Caco-2 (cell line): ENCODE measurements around the gene EPG5. TPM values are rescaled to one million over a fixed set of nuclear protein-coding genes. Genes with fewer than 3 reads are reported as not detected.

Experiments
- BruUV-seq: library from RNA; stranded (reverse); fragments of 400-500 nt; replicated peaks from 2 replicates; lab custom pipeline; 2021; lab: Mats Ljungman, UMichigan
- CTCF ChIA-PET: fragments of 300-600 bp; sonication (Branson Sonifier 250); formaldehyde crosslinking; loops from one replicate; lab custom pipeline; 2022; ENCODE audit warnings: antibody characterized with exemption; lab: Charles Lee
- POLR2A ChIA-PET: fragments of 300-600 bp; sonication (Branson Sonifier 250); formaldehyde crosslinking; loops from one replicate; lab custom pipeline; 2022; ENCODE audit warnings: antibody characterized with exemption; lab: Charles Lee
- DNase-seq, 2 experiments: peaks; one replicate each; pipeline versions ENCODE4 v3.0.0 to v3.0.0-alpha.2; 2020 to 2022
- H3K27me3 ChIP-seq: replicated peaks from 2 replicates; pipeline ENCODE4 v1.6.0; 2011; ENCODE audit warnings: low read length; ENCODE audit not compliant: control insufficient read depth, insufficient read depth
- H3K36me3 ChIP-seq: 2 replicates; pipeline ENCODE4 v1.5.1; 2011; ENCODE audit warnings: low read length; ENCODE audit not compliant: control insufficient read depth, insufficient read depth
- H3K4me1 ChIP-seq: fragments of 250-450 bp; sonication (Bioruptor Pico); 2 replicates; pipeline ENCODE4 v1.5.1; 2020; ENCODE audit warnings: mild to moderate bottlenecking
- H3K4me3 ChIP-seq: 2 replicates; pipeline ENCODE4 v1.5.1; 2011; ENCODE audit warnings: low read depth, mild to moderate bottlenecking, control low read depth, low read length
- H3K9me3 ChIP-seq: fragments of 250-450 bp; sonication (Bioruptor Pico); 2 replicates; pipeline ENCODE4 v1.5.1; 2020; ENCODE audit warnings: mild to moderate bottlenecking, moderate library complexity
- H3K27ac Mint-ChIP-seq: one replicate; pipeline ENCODE4 v1.8.0; 2022; ENCODE audit warnings: mixed read lengths; ENCODE audit not compliant: unreplicated experiment
- H3K27me3 Mint-ChIP-seq: one replicate; pipeline ENCODE4 v1.8.0; 2022; ENCODE audit warnings: mixed read lengths; ENCODE audit not compliant: insufficient read depth, unreplicated experiment
- H3K36me3 Mint-ChIP-seq: one replicate; pipeline ENCODE4 v1.8.0; 2022; ENCODE audit warnings: mild to moderate bottlenecking, mixed read lengths; ENCODE audit not compliant: insufficient read depth, unreplicated experiment
- H3K4me1 Mint-ChIP-seq: one replicate; pipeline ENCODE4 v1.8.0; 2022; ENCODE audit warnings: low read depth, mixed read lengths; ENCODE audit not compliant: unreplicated experiment
- H3K4me3 Mint-ChIP-seq: one replicate; pipeline ENCODE4 v1.8.0; 2022; ENCODE audit warnings: mild to moderate bottlenecking, moderate library complexity, mixed read lengths; ENCODE audit not compliant: unreplicated experiment
- H3K9me3 Mint-ChIP-seq: one replicate; pipeline ENCODE4 v1.8.0; 2022; ENCODE audit warnings: mixed read lengths; ENCODE audit not compliant: unreplicated experiment
- CTCF ChIP-seq, 2 experiments: fragments of 200-600 bp in 1 of 2; IDR thresholded peaks; 1 replicate in 1 of 2; 2 replicates in 1 of 2; pipeline versions ENCODE4 v1.5.1 to v1.8.0; 2011 to 2022; ENCODE audit warnings: antibody characterized with exemption in 1 of 2, control low read depth in 1 of 2, inconsistent platforms in 1 of 2, low read depth in 1 of 2, low read length in 1 of 2, mild to moderate bottlenecking in 1 of 2, moderate library complexity in 1 of 2; ENCODE audit not compliant: insufficient read depth in 1 of 2, severe bottlenecking in 1 of 2, unreplicated experiment in 1 of 2
- intact Hi-C: fragments of 100-400 bp; cut with micrococcal nuclease; formaldehyde crosslinking; loops from one replicate; pipeline ENCODE4 v1.10.0; 2022; ENCODE audit not compliant: unreplicated experiment
- total RNA-seq: library from RNA; stranded (reverse); gene quantifications from 2 replicates; pipeline ENCODE4 v1.2.3, GENCODE V29; 2022

EPG5 gene
- total RNA-seq, 1 experiment from 2014 or later: 12.0 TPM

GRCh38 chr18:45854036-45854586, 113.0 kb downstream of the EPG5 start:
- H3K4me3 Mint-ChIP-seq: no peak overlapping the region
- Histone ChIP-seq H3K27me3 (no peaks in the 10 kb centered on the region), H3K4me3 (no peak overlapping the region), H3K9me3 (no peaks in the 10 kb centered on the region), H3K4me1 (no peaks in the 10 kb centered on the region), H3K36me3 (no peaks in the 10 kb centered on the region; the same call in 1 of the 2 replicates)
- no peaks in the 10 kb centered on the region for H3K27me3 Mint-ChIP-seq
- ChIA-PET CTCF (no interaction called here), POLR2A (no interaction called here)
- H3K9me3 Mint-ChIP-seq: no peaks in the 10 kb centered on the region
- intact Hi-C loops: no loop called here
- peaks cover 6% of the 10 kb centered on the region for H3K36me3 Mint-ChIP-seq
- no peak for DNase-seq
- no TSS peak for BruUV-seq
- H3K4me1 Mint-ChIP-seq: no peaks in the 10 kb centered on the region
- H3K27ac Mint-ChIP-seq: no peak overlapping the region
- TF ChIP-seq CTCF (IDR thresholded peaks at IDR 0.05; ENCODE audit: insufficient read depth in 1 of 2, low read depth in 1 of 2, low read length in 1 of 2, severe bottlenecking in 1 of 2, unreplicated experiment in 1 of 2): no peak

GRCh38 chr18:45852631-45853030, 114.5 kb downstream of the EPG5 start:
- H3K4me1 Mint-ChIP-seq: no peaks in the 10 kb centered on the region
- no peak for TF ChIP-seq CTCF (IDR thresholded peaks at IDR 0.05; ENCODE audit: insufficient read depth in 1 of 2, low read depth in 1 of 2, low read length in 1 of 2, severe bottlenecking in 1 of 2, unreplicated experiment in 1 of 2)
- H3K4me3 ChIP-seq: no peak overlapping the region
- H3K27me3 Mint-ChIP-seq: no peaks in the 10 kb centered on the region
- H3K9me3 ChIP-seq: no peaks in the 10 kb centered on the region
- no peak for DNase-seq
- no peaks in the 10 kb centered on the region for H3K27me3 ChIP-seq
- H3K27ac Mint-ChIP-seq: no peak overlapping the region
- no peaks in the 10 kb centered on the region for H3K4me1 ChIP-seq
- intact Hi-C loops: no loop called here
- no peaks in the 10 kb centered on the region for H3K9me3 Mint-ChIP-seq
- no TSS peak for BruUV-seq
- no peak overlapping the region for H3K4me3 Mint-ChIP-seq
- ChIA-PET POLR2A (no interaction called here), CTCF (no interaction called here)
- peaks cover 6% of the 10 kb centered on the region for H3K36me3 Mint-ChIP-seq
- no peaks in the 10 kb centered on the region; the same call in 1 of the 2 replicates for H3K36me3 ChIP-seq

- H3K9me3 ChIP-seq: no peaks in the 10 kb centered on the region
- H3K27me3 ChIP-seq: no peaks in the 10 kb centered on the region
- Mint-ChIP-seq H3K4me1 (no peaks in the 10 kb centered on the region), H3K27ac (no peak overlapping the region), H3K9me3 (no peaks in the 10 kb centered on the region), H3K36me3 (peaks cover 6% of the 10 kb centered on the region), H3K27me3 (no peaks in the 10 kb centered on the region), H3K4me3 (no peak overlapping the region)
- no peak for DNase-seq
- no TSS peak for BruUV-seq
- no peaks in the 10 kb centered on the region; the same call in 1 of the 2 replicates for H3K36me3 ChIP-seq
- ChIA-PET CTCF (no interaction called here), POLR2A (no interaction called here)
- intact Hi-C loops: no loop called here
- no peaks in the 10 kb centered on the region for H3K4me1 ChIP-seq
- no peak overlapping the region for H3K4me3 ChIP-seq
- TF ChIP-seq CTCF (IDR thresholded peaks at IDR 0.05; ENCODE audit: insufficient read depth in 1 of 2, low read depth in 1 of 2, low read length in 1 of 2, severe bottlenecking in 1 of 2, unreplicated experiment in 1 of 2): no peak
These were observed 115.8 kb downstream of the EPG5 start for GRCh38 chr18:45851161-45851925.
